WTC11 (cell line): ENCODE measurements around the gene DRG2. TPM values are rescaled to one million over a fixed set of nuclear protein-coding genes. Genes with fewer than 3 reads are reported as not detected.

Experiments used
- ERG ChIP-seq: fragments of 250-450 bp; sonication (Bioruptor Pico); IDR thresholded peaks from 2 replicates; pipeline ENCODE4 v1.8.0; 2021; ENCODE audit warnings: mild to moderate bottlenecking
- FOXJ3 ChIP-seq: sonication (generic); formaldehyde crosslinking; IDR thresholded peaks from 2 replicates; pipeline ENCODE4 v1.9.0; 2021; ENCODE audit warnings: missing genetic modification reagents, mild to moderate bottlenecking, borderline replicate concordance
- ZNF396 ChIP-seq: fragments of 250-450 bp; sonication (Bioruptor Pico); IDR thresholded peaks from 2 replicates; pipeline ENCODE4 v1.8.0; 2021; ENCODE audit warnings: mild to moderate bottlenecking, moderate library complexity, borderline replicate concordance
- total RNA-seq: library from RNA; stranded (reverse); gene quantifications from 3 replicates; pipeline ENCODE4 v1.2.3, GENCODE V29; 2021
- TF ChIP-seq, protein P1 (sequence below): sonication (generic); formaldehyde crosslinking; IDR thresholded peaks from 2 replicates; pipeline ENCODE4 v1.8.1; 2023; ENCODE audit warnings: mild to moderate bottlenecking, missing genetic modification reagents, moderate library complexity
- TF ChIP-seq, protein P2 (sequence below): sonication (generic); formaldehyde crosslinking; IDR thresholded peaks from 2 replicates; pipeline ENCODE4 v1.8.1; 2022; ENCODE audit warnings: missing genetic modification reagents, borderline replicate concordance
- TF ChIP-seq, protein P3 (sequence below): sonication (generic); formaldehyde crosslinking; IDR thresholded peaks from 2 replicates; pipeline ENCODE4 v1.8.0; 2022; ENCODE audit warnings: mild to moderate bottlenecking, missing genetic modification reagents

The DRG2 gene
- total RNA-seq, 1 experiment from 2014 or later, result 41.4 TPM

DNA sequence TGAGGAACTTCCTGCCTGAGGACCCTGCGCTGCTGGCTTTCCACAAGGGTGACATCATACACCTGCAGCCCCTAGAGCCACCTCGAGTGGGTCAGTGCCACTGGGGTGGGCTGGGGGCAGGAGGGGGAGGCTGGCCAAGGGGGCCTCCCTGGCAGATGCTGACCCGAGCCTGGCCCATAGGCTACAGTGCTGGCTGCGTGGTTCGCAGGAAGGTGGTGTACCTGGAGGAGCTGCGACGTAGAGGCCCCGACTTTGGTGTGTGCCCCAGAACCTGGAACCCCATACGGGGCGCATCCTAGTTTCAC, 69.2 kb downstream of the DRG2 start (continued):
- TF ChIP-seq, protein P1, sequence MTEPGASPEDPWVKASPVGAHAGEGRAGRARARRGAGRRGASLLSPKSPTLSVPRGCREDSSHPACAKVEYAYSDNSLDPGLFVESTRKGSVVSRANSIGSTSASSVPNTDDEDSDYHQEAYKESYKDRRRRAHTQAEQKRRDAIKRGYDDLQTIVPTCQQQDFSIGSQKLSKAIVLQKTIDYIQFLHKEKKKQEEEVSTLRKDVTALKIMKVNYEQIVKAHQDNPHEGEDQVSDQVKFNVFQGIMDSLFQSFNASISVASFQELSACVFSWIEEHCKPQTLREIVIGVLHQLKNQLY (CRISPR knock-in tag), result no peak
- TF ChIP-seq, protein P2, sequence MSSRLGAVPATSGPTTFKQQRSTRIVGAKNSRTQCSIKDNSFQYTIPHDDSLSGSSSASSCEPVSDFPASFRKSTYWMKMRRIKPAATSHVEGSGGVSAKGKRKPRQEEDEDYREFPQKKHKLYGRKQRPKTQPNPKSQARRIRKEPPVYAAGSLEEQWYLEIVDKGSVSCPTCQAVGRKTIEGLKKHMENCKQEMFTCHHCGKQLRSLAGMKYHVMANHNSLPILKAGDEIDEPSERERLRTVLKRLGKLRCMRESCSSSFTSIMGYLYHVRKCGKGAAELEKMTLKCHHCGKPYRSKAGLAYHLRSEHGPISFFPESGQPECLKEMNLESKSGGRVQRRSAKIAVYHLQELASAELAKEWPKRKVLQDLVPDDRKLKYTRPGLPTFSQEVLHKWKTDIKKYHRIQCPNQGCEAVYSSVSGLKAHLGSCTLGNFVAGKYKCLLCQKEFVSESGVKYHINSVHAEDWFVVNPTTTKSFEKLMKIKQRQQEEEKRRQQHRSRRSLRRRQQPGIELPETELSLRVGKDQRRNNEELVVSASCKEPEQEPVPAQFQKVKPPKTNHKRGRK (CRISPR knock-in tag), result no peak
- TF ChIP-seq, protein P3, sequence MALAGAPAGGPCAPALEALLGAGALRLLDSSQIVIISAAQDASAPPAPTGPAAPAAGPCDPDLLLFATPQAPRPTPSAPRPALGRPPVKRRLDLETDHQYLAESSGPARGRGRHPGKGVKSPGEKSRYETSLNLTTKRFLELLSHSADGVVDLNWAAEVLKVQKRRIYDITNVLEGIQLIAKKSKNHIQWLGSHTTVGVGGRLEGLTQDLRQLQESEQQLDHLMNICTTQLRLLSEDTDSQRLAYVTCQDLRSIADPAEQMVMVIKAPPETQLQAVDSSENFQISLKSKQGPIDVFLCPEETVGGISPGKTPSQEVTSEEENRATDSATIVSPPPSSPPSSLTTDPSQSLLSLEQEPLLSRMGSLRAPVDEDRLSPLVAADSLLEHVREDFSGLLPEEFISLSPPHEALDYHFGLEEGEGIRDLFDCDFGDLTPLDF, result no peak
- TF ChIP-seq ZNF396 (CRISPR knock-in tag), result no peak
- no peak for TF ChIP-seq FOXJ3 (CRISPR knock-in tag)
- no peak for TF ChIP-seq ERG (CRISPR knock-in tag)

Other genes with a start within 250 kb of the DRG2 start
- gene TOM1L2, start 115.5 kb upstream of the DRG2 start, total RNA-seq, result 5.2 to 6.7 TPM (median 6.4 TPM) in 3 replicates
- gene DRC3, start 115.1 kb upstream of the DRG2 start, total RNA-seq, result 0.34 to 0.48 TPM (median 0.42 TPM) in 3 replicates
- gene ATPAF2, start 48.8 kb upstream of the DRG2 start, total RNA-seq, result 32.2 to 36.8 TPM (median 33.5 TPM) in 3 replicates
- 15.4 to 16.0 TPM (median 15.7 TPM) in 3 replicates for gene GID4, start 48.5 kb upstream of the DRG2 start, total RNA-seq
- gene MYO15A, start 20.8 kb downstream of the DRG2 start, total RNA-seq, result 2.6 to 4.5 TPM (median 3.6 TPM) in 3 replicates
- 105 to 115 TPM (median 111 TPM) in 3 replicates for gene ALKBH5, start 95.9 kb downstream of the DRG2 start, total RNA-seq
- gene LLGL1, start 137.7 kb downstream of the DRG2 start, total RNA-seq, result 76.0 to 87.8 TPM (median 78.6 TPM) in 3 replicates
- gene FLII, start 170.8 kb downstream of the DRG2 start, total RNA-seq, result 298 to 313 TPM (median 309 TPM) in 3 replicates
- 15.7 to 18.8 TPM (median 17.9 TPM) in 3 replicates for gene MIEF2, start 172.7 kb downstream of the DRG2 start, total RNA-seq
- gene TOP3A, start 227.0 kb downstream of the DRG2 start, total RNA-seq, result 54.9 to 56.1 TPM (median 56.0 TPM) in 3 replicates
- gene SMCR8, start 227.3 kb downstream of the DRG2 start, total RNA-seq, result 17.8 to 19.1 TPM (median 18.0 TPM) in 3 replicates